OCI-LY7 (cell line): ENCODE measurements around the gene FOXP1.

Source experiments
- EZH2phosphoT487 ChIP-seq: fragments of 200-600 bp; sonication (generic); IDR thresholded peaks from 2 replicates; pipeline ENCODE4 v1.6.1; 2018; ENCODE audit warnings: low read depth, borderline replicate concordance, mild to moderate bottlenecking, mixed run types, antibody characterized with exemption, low read length, moderate library complexity, mixed read lengths
- TF ChIP-seq, protein P1 (sequence below): fragments of 200-600 bp; sonication (generic); conservative IDR thresholded peaks from 2 replicates; pipeline ENCODE4 v1.5.1; 2014; ENCODE audit warnings: mild to moderate bottlenecking, antibody characterized with exemption, low read length, moderate library complexity, mixed read lengths

GRCh38 chr3:71466483-71466882, 117.0 kb downstream of the FOXP1 start:
- TF ChIP-seq, protein P1, sequence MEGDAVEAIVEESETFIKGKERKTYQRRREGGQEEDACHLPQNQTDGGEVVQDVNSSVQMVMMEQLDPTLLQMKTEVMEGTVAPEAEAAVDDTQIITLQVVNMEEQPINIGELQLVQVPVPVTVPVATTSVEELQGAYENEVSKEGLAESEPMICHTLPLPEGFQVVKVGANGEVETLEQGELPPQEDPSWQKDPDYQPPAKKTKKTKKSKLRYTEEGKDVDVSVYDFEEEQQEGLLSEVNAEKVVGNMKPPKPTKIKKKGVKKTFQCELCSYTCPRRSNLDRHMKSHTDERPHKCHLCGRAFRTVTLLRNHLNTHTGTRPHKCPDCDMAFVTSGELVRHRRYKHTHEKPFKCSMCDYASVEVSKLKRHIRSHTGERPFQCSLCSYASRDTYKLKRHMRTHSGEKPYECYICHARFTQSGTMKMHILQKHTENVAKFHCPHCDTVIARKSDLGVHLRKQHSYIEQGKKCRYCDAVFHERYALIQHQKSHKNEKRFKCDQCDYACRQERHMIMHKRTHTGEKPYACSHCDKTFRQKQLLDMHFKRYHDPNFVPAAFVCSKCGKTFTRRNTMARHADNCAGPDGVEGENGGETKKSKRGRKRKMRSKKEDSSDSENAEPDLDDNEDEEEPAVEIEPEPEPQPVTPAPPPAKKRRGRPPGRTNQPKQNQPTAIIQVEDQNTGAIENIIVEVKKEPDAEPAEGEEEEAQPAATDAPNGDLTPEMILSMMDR = no peak
- no peak for TF ChIP-seq EZH2phosphoT487
